GM21515 (cell line): ENCODE results near the gene ASPDH.

ENCODE experiments used
- ATAC-seq: cut with Tn5 transposase; IDR thresholded peaks from one replicate; pipeline ENCODE4 v1.9.1; 2021; ENCODE audit not compliant: unreplicated experiment

ASPDH gene

DNA sequence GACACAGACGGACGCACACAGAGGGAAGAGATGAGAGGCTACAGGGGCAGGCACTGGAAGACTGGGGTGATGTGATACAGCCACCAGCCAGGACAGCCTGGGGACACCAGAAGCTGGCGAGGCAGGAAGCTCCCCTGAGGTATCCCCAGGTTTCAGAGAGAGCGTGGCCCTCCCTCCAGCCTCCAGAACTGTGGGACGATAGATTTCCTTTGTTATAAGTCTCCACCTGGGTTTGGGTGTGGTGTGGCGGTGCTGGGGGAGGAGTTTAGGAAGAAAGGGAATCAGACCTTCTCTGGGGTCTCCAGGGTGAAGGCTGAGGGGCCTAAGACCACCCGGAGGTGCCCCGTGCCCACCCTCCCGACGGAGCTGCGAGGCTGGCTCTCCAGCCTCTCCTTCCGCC is 2.7 kb upstream of the ASPDH start:
- no peak for ATAC-seq

DNA sequence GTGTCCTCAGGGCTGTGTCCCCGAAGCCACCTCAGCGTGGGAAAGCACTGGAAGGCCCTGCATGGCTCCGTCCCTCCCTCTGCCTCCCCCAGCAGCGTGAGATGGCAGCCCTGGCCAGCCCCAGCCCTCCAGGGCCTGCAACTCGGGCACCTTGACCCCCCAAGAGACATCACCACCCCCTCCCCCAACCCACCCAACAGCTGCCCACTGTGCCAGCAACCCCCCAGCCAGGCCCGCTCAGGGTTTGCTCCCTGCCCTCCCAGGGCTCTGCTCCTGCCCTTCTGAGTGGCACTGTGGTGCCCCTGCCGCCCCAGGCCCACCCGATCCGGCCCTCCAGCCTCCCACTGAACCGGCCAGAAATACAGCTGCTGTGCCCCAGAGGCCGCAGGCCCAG is 1.5 kb upstream of the ASPDH start:
- ATAC-seq, result no peak

DNA sequence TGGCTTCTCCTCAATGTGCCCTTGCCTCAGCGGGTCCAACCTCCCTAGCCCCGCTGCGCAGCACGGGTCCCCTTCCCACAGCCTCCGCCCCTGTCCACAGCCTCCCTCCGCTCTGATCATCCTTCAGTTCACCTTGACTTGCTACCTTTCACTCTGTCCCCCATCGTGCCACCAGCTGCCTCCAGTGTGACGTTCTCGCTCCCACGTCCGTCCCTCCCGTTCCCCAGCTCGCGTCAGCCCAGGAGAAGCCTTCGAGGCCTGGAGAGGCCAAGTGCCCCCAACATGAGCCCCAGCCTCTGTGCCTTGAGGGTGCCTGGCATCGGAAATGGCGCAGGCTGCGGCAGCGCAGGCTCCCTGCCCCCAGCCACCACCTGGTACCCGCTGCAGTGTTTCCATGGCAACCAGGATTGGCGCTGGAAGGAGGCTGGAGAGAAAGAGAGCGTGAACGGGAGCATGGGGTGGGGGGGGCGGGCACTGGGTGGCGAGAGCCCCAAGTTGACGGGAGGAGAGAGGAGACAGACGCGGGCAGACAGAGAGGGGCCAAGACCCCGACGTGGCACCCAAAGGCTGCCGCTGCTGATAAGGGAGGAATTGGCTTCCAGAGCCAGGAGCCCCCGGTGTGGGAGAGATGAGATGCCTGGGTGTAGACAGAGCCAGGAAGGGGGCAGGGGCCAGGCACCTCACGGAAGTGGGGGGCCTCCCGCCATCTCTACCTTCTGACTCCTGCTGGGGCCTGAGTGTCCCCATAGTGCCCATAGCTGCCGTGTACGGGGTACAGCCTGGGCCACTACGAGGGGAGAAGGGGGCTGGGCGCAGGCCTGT is 844 bp upstream of the ASPDH start:
- ATAC-seq, result no peak

DNA sequence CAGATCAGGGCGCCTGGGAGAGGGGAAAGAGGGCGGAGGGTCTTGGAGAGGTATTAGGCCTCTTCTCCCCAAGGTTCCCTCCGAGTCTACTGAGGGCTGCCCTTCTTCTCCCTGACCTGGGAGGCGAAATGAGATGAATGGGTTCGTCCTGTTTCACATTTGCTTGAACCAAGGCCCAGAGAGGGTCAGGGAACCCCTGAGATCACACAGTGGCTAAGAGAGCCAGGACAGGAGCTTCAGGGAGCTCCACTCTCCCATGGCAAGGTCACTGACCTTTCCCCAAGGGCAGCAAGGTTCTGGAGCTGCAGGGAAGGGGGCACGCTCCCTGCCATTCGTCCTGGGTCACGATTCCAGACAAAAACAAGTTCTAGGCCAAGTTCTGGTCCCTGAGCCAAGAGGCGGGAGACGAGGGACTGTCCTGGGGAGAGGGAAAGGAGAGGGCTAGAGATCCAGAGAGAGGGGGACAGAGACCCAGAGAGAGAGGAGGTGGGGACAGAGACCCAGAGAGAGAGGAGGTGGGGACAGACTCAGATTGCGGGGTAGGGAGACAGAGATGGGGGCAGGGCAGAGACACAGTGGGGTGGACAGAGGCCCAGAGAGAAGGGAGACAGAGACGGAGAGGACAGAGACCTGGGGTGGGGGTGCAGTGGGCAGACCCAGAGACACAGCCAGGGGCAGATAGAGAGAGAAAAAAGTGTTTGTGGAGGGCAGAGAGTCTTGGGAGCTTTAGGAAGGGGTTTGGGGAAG is 541 bp downstream of the ASPDH start:
- no peak for ATAC-seq

DNA sequence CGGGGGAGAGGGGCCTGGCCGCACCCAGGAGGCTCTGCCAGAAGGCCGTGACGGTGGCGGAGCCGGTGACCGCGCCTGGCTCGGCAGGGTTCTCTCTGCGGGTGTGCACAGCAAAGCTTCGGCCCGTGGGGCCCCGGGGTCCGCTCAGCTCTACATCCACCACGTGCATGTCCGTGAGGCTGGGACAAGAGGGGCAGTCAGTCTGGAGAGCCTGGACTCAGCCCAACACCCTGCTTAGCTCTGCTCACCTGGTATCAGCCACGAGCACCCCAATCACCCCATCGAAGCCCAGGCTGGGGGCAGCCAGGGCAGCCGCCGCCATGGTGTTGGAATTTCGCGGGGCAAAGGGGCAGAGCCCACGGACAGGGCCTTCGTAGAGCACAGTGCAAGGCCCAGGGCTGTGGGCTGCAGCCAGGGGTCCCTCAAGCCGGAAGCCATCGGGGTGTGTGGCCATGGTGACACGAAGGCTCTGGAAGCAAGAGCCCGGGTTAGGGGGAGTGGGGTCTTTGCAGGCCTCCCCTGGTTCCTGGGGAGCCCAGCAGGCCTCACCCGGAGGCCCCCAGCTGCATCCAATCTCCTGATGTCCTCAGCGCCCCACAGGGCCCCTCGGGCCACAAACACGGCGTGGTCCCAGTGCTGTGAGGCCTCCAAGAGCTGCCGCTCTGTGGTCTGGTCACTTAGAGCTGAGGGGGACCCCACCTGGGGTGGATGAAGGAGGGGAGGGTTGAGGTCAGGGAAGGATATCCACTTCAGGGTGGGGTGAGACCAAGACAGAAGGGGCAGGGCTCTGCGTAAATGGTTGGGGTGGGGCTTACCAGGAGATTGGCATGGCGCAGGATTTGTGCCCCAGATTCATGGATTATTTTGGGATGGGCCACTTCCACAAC is 1.4 kb downstream of the ASPDH start:
- no peak for ATAC-seq

DNA sequence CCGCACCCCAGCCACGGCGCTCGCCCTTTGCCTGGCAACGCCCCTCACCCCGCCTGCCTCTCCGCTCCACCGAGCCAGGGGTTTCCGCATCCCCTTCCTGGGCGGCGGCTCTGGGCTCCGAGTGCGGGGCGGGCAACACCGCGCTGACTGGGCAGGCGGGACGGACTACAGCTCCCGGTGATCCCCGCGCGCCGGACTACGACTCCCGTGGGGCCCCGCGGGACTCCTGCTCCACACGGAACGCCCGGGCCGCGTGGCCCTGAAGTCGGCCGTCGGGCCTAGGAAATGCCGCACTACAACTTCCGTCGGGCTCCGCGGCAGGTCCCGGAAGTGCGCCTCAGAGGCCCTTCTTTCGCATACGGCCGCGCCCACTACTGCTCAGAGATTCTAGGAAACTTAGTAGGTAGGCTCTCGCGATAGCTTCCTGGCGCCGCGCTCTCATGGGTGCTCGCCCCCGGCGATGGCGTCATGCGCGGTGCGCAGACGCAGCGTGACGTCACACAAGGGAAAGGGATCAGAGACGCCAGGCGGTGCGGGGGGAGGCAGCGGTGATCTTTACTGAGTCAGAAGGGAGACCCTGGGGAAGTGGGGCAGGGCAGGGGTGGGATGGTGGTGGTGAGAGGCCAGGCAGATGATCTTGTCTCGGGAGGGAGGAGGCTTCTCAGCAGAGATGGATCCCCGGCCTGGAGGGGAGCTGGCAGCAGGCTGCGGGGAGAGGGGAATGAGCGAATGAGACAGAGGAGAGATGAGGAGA is 2.5 kb downstream of the ASPDH start, which contains the start of gene JOSD2:
TSS of gene JOSD2 (minus strand) at position 123 of the 754 bp plus-strand sequence. CDS start 760 bp downstream, outside the sequence.
- ATAC-seq, result peak; percentile 83

DNA sequence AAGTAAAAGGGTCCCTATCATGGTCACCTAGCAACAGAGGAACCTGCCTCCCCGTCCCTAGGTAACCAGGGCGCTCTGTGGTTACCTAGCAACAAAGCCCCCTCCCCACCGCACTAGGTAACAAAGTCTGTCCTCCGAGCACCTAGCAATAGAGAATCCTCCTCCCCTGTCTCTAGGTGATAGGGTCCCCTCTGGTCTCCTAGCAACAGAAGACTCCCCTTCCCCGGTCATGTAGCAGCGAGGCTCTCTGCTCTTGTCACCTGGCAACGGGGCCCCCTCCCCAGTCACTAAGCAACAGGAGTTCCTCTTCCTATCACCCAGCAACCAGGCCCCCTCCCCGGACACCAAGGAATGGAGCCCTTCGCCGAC is 3.0 kb downstream of the ASPDH start:
- no peak for ATAC-seq

DNA sequence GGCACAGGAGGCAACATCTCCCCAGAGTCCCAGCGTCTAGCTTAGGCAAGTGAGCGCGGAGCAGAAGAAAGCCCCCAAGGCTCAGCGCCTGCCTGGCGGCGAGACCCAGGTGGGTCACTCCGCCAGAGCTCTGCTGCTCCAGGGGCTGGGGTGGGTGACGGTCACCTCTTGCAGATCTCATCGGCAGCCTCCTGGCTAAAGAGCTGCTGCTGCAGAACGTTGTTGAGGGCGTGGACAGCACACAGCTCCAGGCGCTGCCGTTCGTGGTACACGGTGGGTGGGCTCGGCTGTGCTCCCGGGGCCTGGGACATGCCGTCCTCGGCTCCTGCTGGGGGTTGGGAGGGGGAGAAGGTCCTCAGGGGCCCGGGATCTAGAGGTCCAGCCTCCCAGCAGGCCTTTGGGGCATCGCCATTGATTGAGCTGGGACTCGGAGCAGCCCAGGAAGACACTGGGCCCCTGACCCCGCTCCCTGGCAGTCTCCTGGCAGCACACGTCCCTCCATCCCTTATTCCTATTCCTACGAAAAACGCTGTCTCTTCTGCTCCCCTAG is 3.5 kb downstream of the ASPDH start:
- ATAC-seq, result no peak

DNA sequence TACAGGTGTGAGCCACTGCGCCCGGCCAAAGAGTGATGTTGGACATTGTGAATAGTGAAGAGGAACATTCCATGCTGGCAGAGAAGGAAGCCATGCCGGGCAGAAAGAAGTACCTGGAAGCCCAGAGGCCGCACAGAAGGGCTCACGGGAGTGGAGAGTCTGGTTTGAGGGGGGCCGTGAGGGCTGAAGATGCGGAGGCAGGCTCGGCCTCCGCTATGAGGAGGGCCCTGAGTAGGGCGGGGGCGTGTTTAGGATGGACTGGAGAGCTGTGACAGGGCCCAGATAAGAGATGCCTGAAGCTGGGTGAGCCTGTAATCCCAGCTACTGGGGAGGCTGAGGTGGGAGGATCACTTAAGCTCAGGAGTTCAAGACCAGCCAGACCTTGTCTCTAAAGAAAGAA is 4.3 kb downstream of the ASPDH start:
- ATAC-seq, result no peak

DNA sequence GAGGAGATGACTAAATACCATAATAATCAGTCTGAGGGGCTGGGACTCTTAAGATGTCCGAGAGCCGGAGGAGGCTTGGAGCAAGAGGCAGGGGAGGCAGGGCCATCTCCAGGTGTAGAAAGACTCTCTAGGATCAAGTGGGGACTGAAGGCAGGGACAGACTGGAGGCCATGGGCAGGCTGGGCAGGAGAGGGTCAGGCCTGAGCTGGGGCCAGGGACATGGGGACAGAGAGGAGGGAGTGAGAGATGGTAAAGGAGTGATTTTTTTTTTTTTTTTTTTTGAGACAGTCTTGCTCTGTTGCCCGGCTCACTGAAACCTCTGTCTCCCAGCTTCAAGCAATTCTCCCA is 4.9 kb downstream of the ASPDH start:
- ATAC-seq, result no peak

DNA sequence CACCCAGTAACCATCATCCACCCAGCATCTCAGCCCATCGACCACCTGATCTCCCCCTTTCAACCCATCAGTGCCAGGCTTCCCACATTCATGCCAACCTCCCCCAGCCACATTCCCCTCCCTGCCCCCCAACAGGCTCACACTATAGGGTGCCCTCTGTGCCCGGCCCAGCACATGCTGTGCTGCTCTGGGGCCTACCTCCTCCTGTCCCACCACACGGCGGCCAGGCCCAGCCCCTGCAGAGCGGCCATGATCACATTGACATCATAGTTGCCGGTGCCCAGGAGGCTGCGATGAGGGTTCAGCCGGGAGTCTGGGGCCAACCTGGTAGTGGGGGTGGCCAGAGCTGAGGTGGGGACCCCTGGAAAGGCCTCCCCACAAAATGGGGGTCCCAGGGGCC is 6.3 kb downstream of the ASPDH start:
- no peak for ATAC-seq

DNA sequence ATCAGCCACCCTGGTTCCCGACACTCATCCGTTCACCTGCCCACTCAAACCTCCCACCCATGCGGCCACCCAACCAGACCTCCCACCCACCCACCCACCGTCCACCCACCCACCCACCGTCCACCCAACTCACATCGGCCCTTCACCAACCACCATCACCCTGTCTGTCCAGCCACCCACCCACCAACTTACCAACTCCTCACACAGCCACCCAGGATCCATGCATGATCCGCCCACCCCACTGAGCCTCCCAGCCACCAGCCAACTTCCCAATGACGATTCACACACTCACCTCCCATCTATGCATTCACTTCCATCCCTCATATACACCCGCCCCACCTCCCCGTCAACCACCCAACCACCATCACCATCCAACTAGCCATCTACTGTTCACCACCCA is 7.0 kb downstream of the ASPDH start:
- ATAC-seq, result no peak

DNA sequence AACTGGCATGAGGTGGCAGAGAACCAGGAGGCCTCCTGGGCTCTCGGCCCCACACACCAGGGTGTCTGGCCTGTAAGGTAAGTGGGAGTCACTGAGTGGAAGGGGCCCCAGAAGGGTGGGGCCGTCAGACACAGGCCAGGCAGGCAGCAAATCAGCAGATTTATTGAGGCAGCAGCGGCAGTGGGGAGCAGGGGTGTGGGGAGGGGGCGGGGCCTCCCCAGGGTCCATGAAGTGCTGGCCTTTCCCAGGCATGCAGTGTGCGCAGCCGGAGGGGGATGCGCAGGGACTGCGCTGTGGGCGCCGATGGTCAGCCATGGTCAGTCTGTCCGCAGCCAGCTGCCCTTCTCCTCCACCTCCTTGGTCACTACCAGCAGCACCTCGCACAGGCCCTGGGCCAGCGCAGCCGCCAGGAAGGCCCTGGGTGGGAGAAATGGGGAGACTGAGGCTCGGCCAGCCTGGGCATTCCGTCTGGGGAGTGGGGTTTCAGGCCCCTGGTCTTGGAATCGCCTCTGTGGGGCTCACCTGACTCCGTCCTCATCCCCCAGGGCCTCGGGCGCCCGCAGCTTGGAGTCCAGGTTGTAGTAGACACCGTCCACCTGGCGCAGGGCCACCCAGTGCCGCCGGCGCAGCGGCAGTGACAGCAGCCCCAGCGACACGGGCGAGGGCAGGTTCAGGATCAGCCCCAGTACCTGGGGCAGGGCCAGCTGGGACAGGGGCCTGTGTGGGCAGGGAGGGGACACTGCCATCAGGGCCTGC is 7.7 kb downstream of the ASPDH start:
- ATAC-seq, result no peak

DNA sequence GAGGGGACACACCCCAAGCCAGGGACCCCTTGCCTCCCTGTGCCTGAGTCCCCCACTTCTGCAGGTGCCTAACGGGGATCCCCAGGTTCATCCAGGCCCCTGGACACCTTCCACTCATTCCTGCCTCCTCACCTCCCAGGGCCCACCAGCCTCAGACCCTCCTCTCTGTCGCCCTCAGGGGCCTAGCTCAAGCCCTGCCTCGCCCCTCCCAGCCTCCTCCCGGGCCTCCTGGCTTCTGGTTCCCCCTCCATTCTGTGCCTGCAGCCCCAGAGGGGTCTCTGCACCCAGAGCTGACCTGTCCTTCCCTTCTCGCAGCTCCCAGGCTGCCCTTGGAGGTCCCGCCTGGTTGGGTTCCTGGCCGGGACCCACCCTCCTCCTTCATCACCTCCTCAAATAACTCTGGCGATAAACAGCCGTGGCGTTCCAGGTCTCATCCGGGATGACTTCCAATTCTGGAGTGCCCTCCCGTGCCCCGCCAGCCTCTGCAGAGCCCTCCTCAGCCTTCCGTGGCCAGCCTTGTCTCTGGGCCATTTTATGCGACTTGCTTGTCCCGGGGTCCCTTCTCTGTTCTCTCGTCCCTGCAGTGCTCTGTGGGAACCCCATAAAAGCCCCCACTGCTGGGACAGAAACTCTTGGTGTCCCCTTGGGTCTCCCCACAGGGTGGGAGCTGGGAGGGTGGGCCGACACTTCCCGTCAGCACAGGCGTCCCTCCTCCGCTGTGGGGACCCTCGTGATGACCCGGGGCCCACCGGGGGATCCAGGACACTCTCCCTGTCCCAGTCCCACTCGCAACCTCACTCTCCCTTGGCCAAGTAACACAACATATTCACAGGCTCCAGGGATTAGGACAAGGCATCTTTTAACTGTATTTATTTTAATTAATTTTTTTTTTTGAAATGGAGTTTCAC is 11.9 kb downstream of the ASPDH start:
- ATAC-seq, result no peak

DNA sequence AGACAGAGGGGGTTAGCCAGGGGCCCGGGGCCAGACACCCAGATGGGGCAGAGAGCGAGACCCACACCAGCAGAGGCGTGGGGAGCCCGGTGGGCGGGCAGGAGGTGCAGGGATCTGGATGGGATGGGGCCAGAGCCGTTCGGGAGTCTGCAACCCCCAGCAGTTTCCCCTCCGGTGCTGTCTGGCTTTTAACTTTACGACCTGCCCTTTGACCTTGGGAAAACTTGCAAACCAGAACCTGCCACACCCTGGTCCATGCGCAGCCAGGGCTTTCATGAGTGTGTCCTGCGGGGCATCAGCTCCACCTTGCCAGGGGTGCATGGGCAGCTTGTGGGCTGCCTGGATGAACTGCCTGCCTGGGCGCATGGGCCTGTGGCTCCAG is 12.5 kb downstream of the ASPDH start:
- ATAC-seq, result no peak

DNA sequence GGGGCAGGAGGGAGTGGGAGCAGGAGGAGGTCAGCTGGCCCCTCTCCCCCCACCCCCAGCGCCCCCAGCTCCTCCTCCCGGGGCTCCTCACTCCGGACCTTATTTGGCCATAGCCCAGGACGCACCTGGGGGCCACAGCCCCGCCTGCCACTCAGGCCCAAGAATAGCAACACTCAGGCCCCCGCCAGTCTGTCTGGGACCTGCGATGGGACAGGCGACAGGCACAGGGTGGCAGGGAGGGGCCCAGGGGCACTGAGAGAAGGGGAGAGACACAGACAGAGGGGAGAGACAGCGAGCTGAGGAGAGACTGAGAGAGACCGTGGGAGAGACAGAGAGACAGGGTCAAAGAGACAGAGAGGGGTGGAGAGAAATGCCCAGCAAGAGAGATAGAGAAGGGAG is 13.0 kb downstream of the ASPDH start:
- no peak for ATAC-seq

DNA sequence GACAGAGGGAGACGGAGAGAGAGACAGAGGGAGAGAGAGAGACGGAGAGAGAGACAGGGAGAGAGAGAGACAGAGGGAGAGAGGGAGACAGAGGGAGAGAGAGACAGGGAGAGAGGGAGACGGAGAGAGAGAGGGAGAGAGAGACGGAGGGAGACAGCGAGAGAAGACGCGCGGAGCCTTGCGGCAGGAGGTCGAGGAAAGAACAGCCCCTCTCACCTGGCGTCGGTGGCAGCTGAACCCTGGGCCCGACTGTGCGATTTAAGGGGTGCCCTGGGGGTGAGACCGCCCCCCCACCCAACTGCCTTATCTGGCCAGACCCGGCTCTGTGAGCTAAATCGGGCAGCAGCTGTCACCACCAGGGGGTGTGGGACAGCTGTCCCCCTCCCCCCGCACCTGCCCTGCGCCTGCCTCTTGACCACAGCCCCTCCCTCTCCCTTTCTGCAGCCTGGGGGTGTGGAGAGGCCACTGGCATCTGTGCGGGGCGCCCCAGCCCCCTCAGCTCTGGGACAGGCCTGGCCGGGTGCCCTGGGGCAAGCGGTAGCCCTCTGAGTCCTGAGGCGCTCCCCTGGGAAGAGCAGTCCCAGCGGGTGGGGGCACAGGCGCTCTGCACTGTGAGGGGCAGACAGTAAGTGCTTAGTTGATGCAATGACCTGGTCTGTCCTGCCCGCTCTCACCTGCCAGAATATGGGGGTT is 13.5 kb downstream of the ASPDH start:
- no peak for ATAC-seq
